NCI-H2107 treated with DMSO at 0.1 percent for 48 hours (cell line): Measurements from ENCODE around the gene EPHA8.

Experiments used
- DNase-seq: peaks from one replicate; lab custom pipeline; 2025; ENCODE audit not compliant: unreplicated experiment; lab: John Stamatoyannopoulos, UW

Gene EPHA8

DNA sequence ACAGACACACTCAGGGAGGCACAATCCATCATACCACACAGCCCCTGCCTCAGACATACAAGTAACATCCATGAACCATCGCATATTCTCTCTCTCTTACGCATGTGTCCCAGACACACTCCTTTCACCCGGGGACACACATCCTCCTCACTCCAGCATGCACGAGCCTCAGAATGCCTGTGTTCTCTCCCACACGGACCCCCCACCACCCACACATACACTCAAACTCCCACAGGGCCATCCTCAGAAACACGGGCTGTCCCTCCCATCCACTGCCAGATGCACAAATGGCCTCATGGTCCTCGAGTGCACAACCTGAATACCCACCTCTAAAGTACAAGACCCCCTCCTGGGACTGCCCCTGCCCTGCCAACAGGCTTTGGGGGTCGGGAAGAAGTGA is 78.0 kb downstream of the EPHA8 start:
- no peak for DNase-seq

DNA sequence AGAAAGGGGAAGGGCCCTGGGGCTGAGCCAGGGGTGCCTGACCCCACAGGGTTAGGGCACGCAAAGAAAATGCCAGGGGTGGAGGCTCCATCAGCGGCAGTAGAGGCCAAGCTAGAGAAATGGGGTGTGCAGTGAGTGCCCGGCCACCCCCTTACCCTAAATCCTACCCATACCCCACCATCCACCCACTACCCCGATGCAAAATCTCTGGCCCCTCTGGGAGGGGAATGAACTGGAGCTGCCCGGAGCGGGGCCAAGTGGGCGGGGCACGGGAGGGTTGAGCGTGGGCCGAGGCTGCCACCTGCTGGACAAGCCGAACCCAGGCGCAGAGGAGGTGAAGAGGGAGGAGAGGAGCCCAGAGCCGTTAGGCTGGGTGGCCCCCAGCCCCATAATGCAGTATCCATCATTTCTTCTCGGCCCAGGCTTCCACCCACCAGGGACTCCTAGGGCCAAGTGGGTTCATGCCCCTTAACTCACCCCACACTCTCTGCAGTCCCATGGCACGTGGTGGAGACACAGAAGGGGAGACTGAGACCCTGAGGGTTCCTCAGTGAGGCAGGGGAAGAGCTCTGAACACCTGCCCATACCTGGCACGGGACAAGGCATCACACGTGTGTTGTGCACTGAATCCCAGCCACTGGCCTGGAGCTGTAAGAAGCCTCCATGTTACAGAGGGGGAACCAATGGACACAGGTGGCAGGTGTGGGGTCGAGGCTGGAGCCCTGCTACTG is 78.8 kb downstream of the EPHA8 start:
- DNase-seq: peak; percentile 49

DNA sequence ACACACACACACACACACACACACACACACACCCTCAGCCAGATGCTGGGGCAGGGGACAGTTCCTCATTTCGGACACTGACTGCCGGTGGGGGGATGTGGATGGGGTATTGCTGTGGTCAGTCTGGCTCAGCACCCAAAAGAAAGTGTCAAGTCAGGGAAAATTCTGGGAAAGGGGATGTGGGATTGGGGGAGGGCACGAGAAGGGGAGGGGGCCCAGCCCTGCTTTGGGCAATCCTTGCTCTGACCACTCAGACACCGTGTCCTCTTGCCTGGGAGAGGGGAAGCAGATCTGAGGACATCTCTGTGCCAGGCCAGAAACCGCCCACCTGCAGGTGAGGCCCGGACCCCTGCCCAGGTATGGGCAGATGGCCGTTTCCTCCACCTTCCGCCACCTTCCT is 80.1 kb downstream of the EPHA8 start, which contains the start of gene C1QC:
Gene C1QC, plus strand, starts transcription at position 253 of the 400 bp plus-strand sequence. CDS start 391 bp downstream, outside the sequence.
- no peak for DNase-seq

DNA sequence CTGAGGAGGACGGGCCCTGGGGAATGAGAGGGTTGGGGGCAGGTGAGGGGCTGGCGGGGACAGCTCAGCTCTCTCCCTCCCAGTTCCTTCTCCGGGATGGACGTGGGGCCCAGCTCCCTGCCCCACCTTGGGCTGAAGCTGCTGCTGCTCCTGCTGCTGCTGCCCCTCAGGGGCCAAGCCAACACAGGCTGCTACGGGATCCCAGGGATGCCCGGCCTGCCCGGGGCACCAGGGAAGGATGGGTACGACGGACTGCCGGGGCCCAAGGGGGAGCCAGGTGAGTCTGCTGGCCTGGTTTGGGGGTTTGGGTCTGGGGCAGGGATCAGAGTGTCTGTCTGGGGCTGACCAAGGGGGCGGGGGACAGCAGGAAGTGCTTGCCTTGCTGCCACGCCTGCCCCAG is 80.6 kb downstream of the EPHA8 start:
- DNase-seq: no peak

DNA sequence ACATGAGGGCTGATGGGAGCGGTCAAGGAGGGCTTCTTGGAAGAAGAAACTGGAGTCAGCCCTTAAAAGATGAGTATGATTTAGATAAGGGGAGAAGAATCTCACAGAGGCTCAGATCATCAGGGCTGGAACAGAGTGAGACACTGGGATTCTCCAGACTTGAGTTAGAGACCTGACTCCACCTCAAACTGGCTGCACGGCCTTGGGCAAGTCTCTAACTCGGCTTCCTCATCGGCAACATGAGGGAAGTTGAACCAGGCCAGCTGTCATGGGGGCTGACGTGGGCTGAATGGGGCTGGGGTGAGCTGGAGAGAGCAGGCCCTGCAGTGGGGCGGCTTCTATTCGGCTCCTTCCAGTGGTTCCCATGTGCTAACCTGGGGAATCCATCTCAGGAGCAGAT is 82.6 kb downstream of the EPHA8 start:
- no peak for DNase-seq

DNA sequence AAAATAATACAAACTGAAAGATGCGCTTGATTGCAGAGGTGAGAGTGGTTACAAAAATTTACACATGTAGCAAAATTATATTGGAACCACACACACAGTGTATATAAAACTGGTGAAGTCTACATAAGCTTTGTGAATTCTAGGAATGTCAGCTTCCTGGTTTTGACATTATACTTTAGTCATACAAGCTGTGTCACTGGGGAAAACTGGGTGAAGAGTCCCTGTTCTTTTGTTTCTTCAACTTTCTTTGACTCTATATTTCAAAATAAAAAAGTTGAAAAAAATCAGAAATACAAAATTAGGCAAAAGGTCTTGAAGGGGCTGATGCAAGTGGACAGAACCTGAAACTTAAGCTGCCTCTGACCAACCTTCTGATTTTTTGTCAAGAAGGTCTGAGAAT is 83.1 kb downstream of the EPHA8 start:
- DNase-seq: no peak

DNA sequence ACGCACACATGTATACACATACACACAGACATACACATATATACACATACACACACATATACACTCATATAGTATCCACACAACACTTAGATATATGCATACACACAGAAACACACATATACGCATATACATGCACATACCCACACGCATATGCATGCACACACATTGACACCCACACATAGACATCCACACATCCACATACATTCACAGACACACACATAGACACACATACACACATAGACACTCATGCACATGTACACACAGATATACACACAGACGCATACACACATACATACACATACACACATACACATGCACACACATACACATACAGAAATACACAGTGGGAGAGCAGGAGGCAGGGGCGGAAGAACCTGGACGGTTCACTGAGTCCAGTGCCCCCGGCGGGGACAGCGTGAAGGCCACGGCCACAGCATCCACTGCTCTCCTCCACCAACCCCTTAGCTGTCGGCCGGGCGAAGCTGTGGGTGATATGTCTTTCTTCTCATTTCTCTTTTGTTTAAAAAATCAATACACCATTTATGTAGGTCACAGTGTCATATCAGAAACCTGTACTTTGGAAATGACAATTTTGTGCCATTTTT is 86.9 kb downstream of the EPHA8 start:
- no peak for DNase-seq

DNA sequence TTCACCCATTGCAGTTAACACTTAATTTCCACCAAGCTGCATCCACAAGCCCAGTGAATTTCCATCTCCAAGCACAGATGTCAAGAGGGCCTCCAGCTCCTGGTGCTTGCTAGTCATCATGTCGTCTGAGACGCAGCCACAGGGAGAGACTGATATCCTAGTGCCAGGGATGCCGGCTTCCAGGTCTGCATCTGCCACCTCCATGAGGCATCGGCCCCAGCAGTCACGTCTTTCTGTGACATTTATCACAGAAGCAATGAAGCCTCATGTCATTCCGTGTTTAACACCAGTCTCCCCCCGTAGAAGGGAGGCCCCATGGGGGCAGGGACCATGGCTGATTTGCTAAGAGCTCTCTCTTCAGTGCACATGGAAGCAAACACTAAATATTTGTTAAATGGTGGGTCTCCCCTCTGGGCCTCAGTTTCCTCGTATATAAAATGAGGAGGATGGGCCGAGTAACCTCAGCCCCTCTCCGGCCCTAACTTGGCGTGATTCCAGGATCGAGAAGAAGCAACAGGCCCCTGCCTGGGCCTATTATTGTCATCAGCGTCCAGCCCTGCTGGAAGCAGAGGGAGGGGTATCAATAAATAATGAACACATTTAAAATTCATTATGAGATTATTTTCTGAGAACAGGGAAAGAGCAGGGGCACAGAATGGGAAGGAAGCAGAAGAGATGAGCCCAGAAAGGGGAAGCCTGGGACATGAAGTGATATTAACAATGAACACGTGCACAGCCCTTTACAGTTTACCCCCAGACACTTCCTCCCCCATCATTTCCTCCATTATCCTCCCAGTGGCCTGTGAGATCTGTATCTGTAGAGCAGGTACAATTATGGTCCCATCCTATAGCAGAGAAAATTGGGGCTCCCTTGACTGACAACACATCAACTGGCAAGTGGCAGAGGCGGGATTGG is 88.9 kb downstream of the EPHA8 start:
- no peak for DNase-seq

DNA sequence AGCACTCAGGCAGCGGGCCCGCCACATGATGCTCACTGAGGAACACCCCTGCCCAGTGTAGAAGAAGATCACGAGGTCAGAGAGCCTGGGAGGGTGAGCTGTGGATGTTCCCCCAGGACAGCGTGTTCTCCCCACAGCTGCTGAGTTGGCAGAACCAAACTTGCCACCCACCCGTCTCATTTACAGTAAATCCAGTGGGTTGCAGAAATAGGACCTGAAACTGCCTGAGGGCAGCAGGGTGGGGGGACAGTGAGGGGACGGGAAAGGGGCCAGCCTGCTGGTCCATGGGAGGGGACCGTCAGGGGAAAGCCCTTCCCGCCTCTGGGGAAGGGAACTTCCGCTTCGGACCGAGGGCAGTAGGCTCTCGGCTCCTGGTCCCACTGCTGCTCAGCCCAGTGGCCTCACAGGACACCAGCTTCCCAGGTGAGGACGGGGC is 89.6 kb downstream of the EPHA8 start, which contains the start of gene C1QB:
Gene C1QB, plus strand, starts transcription at position 356 of the 436 bp plus-strand sequence. CDS start 6,227 bp downstream, outside the sequence.
- DNase-seq: no peak
